ENCODE data around the gene TULP4. TPM values are rescaled to one million over a fixed set of nuclear protein-coding genes. Genes with fewer than 3 reads are reported as not detected.

TULP4 gene
- total and polyA plus RNA-seq, 8 donors: 18.6 to 86.8 (median 21.7) TPM

DNA sequence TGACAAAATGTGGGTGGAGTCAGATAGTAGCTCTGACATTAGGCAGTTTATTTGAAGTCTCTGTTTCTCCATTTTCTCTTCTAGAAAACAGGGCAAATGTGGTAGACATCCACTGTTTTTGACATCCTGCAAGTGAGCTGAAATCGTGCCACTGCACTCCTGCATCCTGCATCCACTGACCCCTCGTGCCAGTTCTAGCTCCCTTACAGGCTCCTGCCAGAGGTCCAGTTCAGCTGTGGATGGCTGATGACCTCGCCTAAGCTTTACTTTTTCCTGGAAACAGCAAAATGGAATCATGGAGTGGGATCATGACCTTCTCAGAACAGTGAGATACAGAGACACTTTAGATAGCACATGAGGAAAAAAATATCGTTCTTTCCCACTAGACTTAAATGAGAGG lies 58.5 kb downstream of the TULP4 start:
- Histone ChIP-seq H3K9me3 (no peaks in the 10 kb centered on the region), H3K27me3 (no peaks in the 10 kb centered on the region), H3K27ac (no peak overlapping the region), H3K4me3 (no peak overlapping the region), H3K4me1 (peaks cover 0 to 9% of the 10 kb centered on the region in 2 donors), H3K36me3 (no peaks in the 10 kb centered on the region)
- DNase-seq (no peak), ATAC-seq (no peak)
- intact Hi-C loops (cut with DNase I): no loop called here
- TF ChIP-seq, protein P1, sequence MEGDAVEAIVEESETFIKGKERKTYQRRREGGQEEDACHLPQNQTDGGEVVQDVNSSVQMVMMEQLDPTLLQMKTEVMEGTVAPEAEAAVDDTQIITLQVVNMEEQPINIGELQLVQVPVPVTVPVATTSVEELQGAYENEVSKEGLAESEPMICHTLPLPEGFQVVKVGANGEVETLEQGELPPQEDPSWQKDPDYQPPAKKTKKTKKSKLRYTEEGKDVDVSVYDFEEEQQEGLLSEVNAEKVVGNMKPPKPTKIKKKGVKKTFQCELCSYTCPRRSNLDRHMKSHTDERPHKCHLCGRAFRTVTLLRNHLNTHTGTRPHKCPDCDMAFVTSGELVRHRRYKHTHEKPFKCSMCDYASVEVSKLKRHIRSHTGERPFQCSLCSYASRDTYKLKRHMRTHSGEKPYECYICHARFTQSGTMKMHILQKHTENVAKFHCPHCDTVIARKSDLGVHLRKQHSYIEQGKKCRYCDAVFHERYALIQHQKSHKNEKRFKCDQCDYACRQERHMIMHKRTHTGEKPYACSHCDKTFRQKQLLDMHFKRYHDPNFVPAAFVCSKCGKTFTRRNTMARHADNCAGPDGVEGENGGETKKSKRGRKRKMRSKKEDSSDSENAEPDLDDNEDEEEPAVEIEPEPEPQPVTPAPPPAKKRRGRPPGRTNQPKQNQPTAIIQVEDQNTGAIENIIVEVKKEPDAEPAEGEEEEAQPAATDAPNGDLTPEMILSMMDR (IDR thresholded peaks at IDR 0.05): no peak

DNA sequence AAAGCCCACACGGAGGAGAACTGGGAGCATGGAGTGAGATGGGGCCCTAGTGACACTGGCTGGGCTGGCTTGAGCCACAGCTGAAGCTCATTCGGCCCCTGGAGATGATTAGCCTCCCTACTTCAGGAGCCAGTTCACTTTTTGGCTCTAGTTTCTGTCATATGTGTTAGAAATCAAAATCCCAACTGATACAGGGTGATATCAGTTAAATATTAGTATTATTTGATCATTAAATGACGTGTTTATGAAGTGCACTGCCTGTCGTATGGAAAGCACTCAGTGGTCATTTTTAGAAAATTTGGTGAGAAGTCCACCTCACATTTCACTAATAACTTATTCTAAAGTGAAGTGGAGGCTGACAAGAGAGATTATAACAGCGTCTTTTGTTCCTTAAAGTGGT lies 59.0 kb downstream of the TULP4 start:
- Histone ChIP-seq H3K27ac (no peak overlapping the region), H3K4me3 (no peak overlapping the region), H3K27me3 (no peaks in the 10 kb centered on the region), H3K4me1 (peaks cover 0 to 9% of the 10 kb centered on the region in 2 donors), H3K9me3 (no peaks in the 10 kb centered on the region), H3K36me3 (no peaks in the 10 kb centered on the region)
- TF ChIP-seq, protein P1 (IDR thresholded peaks at IDR 0.05): no peak
- intact Hi-C loops (cut with DNase I): no loop called here
- ATAC-seq (no peak), DNase-seq (peak in 2 of 4 donors; percentile 17 to 36)

GRCh38 chr6:158372574-158372973 lies 60.3 kb downstream of the TULP4 start:
- Histone ChIP-seq H3K36me3 (no peaks in the 10 kb centered on the region), H3K27me3 (no peaks in the 10 kb centered on the region), H3K4me1 (peaks cover 0 to 9% of the 10 kb centered on the region in 2 donors), H3K4me3 (no peak overlapping the region), H3K9me3 (no peaks in the 10 kb centered on the region), H3K27ac (no peak overlapping the region)
- intact Hi-C loops (cut with DNase I): no loop called here
- DNase-seq (no peak), ATAC-seq (no peak)
- TF ChIP-seq, protein P1 (IDR thresholded peaks at IDR 0.05): no peak

- no peak overlapping the region for H3K4me3 ChIP-seq
- no peak overlapping the region for H3K27ac ChIP-seq
- H3K36me3 ChIP-seq: no peaks in the 10 kb centered on the region
- TF ChIP-seq, protein P1 (IDR thresholded peaks at IDR 0.05): no peak
- DNase-seq (peak in 1 of 4 donors; percentile 59), ATAC-seq (peak; percentile 86)
- intact Hi-C loops (cut with DNase I): no loop called here
- H3K9me3 ChIP-seq: no peaks in the 10 kb centered on the region
- H3K4me1 ChIP-seq: peaks cover 0 to 9% of the 10 kb centered on the region in 2 donors
- H3K27me3 ChIP-seq: no peaks in the 10 kb centered on the region
Measured at GRCh38 chr6:158373214-158373613, 60.9 kb downstream of the TULP4 start.

DNA sequence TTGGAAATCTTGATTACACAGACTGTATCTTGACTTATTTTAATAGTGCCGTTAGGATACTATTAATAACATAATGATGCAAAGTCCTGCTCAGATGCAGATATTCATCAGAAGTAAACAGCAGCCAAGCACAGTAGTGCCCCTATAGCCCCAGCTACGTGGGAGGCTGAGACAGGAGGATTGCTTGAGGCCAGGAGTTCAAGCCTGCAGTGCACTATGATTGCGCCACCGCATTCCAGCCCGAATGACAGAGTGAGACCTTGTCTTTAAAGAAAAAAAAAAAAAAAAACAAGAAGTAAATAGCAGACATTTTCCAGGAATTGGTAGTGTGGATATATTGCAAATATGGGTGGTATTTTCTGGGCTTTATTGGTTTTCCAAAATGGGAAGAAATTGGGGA lies 61.8 kb downstream of the TULP4 start:
- no peak overlapping the region for H3K27ac ChIP-seq
- no peak overlapping the region for H3K4me3 ChIP-seq
- no peaks in the 10 kb centered on the region for H3K9me3 ChIP-seq
- DNase-seq (no peak), ATAC-seq (no peak)
- H3K27me3 ChIP-seq: no peaks in the 10 kb centered on the region
- intact Hi-C loops (cut with DNase I): no loop called here
- TF ChIP-seq, protein P1 (IDR thresholded peaks at IDR 0.05): no peak
- peaks cover 0 to 9% of the 10 kb centered on the region in 2 donors for H3K4me1 ChIP-seq
- H3K36me3 ChIP-seq: no peaks in the 10 kb centered on the region
